Neural crest cell (in vitro differentiated cells): ENCODE data around the gene UBE3B. TPM values are rescaled to one million over a fixed set of nuclear protein-coding genes. Genes with fewer than 3 reads are reported as not detected.
A peak's percentile ranks its signal among the peaks of the same experiment; 100 is the strongest.

Source experiments
- DNase-seq: peaks from one replicate; pipeline ENCODE4 v3.0.0; 2021; ENCODE audit warnings: low read depth, mixed read lengths, low spot score
- H3K27ac Mint-ChIP-seq: one replicate; pipeline ENCODE4 v1.8.0; 2021; ENCODE audit warnings: mild to moderate bottlenecking, mixed read lengths; ENCODE audit not compliant: unreplicated experiment
- H3K27me3 Mint-ChIP-seq: 2 replicates; pipeline ENCODE4 v1.8.0; 2021; ENCODE audit warnings: low read depth, mild to moderate bottlenecking, mixed read lengths
- H3K36me3 Mint-ChIP-seq: 2 replicates; pipeline ENCODE4 v1.8.0; 2021; ENCODE audit warnings: low read depth, mild to moderate bottlenecking, mixed read lengths
- H3K4me1 Mint-ChIP-seq: 2 replicates; pipeline ENCODE4 v1.8.0; 2021; ENCODE audit warnings: mixed read lengths
- H3K4me3 Mint-ChIP-seq: one replicate; pipeline ENCODE4 v1.8.0; 2021; ENCODE audit warnings: mild to moderate bottlenecking, mixed read lengths
- H3K9me3 Mint-ChIP-seq: 2 replicates; pipeline ENCODE4 v1.8.0; 2021; ENCODE audit warnings: mixed read lengths
- total RNA-seq: library from RNA; stranded (reverse); gene quantifications from 2 replicates; pipeline ENCODE4 v1.2.1, GENCODE V29; 2021
- TF ChIP-seq, protein P1 (sequence below): fragments of 200-600 bp; sonication (generic); conservative IDR thresholded peaks from 2 replicates; pipeline ENCODE4 v1.5.0; 2021; ENCODE audit warnings: antibody characterized with exemption, mild to moderate bottlenecking

Gene UBE3B
- total RNA-seq, 1 donor from 2014 or later, result 35.9 TPM

- H3K4me1 Mint-ChIP-seq, result peaks cover 14% of the 10 kb centered on the region
- H3K36me3 Mint-ChIP-seq, result no peaks in the 10 kb centered on the region
- TF ChIP-seq, protein P1, sequence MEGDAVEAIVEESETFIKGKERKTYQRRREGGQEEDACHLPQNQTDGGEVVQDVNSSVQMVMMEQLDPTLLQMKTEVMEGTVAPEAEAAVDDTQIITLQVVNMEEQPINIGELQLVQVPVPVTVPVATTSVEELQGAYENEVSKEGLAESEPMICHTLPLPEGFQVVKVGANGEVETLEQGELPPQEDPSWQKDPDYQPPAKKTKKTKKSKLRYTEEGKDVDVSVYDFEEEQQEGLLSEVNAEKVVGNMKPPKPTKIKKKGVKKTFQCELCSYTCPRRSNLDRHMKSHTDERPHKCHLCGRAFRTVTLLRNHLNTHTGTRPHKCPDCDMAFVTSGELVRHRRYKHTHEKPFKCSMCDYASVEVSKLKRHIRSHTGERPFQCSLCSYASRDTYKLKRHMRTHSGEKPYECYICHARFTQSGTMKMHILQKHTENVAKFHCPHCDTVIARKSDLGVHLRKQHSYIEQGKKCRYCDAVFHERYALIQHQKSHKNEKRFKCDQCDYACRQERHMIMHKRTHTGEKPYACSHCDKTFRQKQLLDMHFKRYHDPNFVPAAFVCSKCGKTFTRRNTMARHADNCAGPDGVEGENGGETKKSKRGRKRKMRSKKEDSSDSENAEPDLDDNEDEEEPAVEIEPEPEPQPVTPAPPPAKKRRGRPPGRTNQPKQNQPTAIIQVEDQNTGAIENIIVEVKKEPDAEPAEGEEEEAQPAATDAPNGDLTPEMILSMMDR, result no peak
- no peaks in the 10 kb centered on the region for H3K27me3 Mint-ChIP-seq
- no peak overlapping the region for H3K4me3 Mint-ChIP-seq
- H3K9me3 Mint-ChIP-seq, result no peaks in the 10 kb centered on the region
- no peak for DNase-seq
- H3K27ac Mint-ChIP-seq, result no peak overlapping the region
These were observed 89.0 kb downstream of the UBE3B start for GRCh38 chr12:109566424-109566823.

DNA sequence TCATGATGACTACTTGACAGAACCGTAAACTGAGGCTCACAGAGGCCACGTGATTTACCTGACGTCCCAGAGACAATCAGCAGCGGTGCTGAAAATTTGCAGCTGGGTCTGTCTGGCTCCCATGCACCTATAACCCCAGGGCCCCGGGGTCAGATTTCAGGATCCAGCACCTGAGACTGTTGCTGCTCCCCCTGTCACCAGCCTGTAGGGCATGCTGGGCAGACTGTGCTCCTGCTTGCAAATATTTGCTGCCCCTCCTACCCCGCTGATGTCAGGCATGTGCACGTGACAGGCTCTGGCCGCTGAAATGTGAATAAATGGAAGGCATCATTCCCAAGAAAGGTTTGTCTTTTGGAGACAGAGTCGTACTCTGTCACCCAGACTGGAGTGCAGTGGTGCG is 89.9 kb downstream of the UBE3B start:
- no peak for DNase-seq
- Mint-ChIP-seq H3K9me3 (no peaks in the 10 kb centered on the region), H3K36me3 (no peaks in the 10 kb centered on the region), H3K4me1 (peaks cover 19% of the 10 kb centered on the region), H3K4me3 (no peak overlapping the region), H3K27ac (no peak overlapping the region), H3K27me3 (no peaks in the 10 kb centered on the region)
- TF ChIP-seq, protein P1, result no peak

DNA sequence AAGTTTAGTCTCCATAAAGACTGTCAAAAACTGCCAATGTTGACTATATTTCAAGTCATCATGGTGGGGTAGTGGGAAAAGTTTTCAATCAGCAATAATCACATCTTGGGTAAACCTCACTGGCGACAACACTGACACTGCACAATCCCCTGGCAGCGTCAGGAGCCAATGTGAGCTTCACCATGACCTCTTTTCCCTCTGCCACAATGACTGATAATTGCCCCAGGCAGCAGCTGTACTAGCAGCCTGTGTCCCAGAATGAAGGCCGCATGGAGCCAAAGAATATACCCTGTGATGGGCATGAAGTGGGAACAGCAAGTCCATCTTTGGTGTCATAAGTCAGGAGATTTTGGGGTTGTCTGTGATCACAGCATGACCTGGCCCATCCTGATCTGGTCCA is 90.5 kb downstream of the UBE3B start:
- Mint-ChIP-seq H3K9me3 (no peaks in the 10 kb centered on the region), H3K27ac (no peak overlapping the region), H3K27me3 (no peaks in the 10 kb centered on the region), H3K4me1 (peaks cover 26% of the 10 kb centered on the region), H3K36me3 (no peaks in the 10 kb centered on the region), H3K4me3 (no peak overlapping the region)
- TF ChIP-seq, protein P1, result no peak
- DNase-seq, result no peak

DNA sequence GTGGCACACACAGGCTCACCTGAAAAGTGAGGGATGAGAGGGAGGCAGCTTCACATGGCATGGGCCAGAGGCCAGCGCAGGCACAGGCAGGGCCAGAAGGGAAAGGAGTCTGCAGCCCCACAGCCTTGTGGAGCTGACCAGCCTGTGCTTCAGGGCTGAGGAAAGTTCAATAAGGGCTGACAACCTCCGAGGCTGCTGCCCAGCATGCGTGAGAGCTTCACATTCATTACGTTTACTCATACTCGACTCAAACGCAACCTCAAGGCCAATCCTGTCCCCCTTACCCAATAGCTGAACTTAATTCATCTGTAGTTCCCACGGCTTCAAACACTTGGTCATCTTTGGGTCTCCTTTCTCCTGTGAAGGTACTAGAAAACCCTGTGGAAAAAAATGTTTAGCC is 91.1 kb downstream of the UBE3B start:
- no peaks in the 10 kb centered on the region for H3K36me3 Mint-ChIP-seq
- H3K9me3 Mint-ChIP-seq, result no peaks in the 10 kb centered on the region
- peaks cover 31% of the 10 kb centered on the region for H3K4me1 Mint-ChIP-seq
- H3K4me3 Mint-ChIP-seq, result no peak overlapping the region
- TF ChIP-seq, protein P1, result no peak
- no peak overlapping the region for H3K27ac Mint-ChIP-seq
- H3K27me3 Mint-ChIP-seq, result no peaks in the 10 kb centered on the region
- no peak for DNase-seq

GRCh38 chr12:109571773-109572505 is 94.5 kb downstream of the UBE3B start:
- no peaks in the 10 kb centered on the region for H3K27me3 Mint-ChIP-seq
- peak overlapping the region; percentile 72 for H3K4me3 Mint-ChIP-seq
- H3K27ac Mint-ChIP-seq, result peak overlapping the region; percentile 99
- no peak for DNase-seq
- peaks cover 3% of the 10 kb centered on the region for H3K36me3 Mint-ChIP-seq
- H3K9me3 Mint-ChIP-seq, result no peaks in the 10 kb centered on the region
- TF ChIP-seq, protein P1, result no peak
- peaks cover 57% of the 10 kb centered on the region for H3K4me1 Mint-ChIP-seq
